Measurements from ENCODE around the gene TMEM89.
A peak's percentile ranks its signal among the peaks of the same experiment; 100 is the strongest.

GRCh38 chr3:48635222-48636021 is 13.9 kb upstream of the TMEM89 start, which contains the start of gene SLC26A6:
- peak; percentile 26 to 47 (median 44) for TF ChIP-seq CTCF (IDR thresholded peaks at IDR 0.05)
- peak; percentile 76 for TF ChIP-seq POLR2A (IDR thresholded peaks at IDR 0.05)
